HepG2 (cell line): ENCODE results near the gene OTOGL. TPM values are rescaled to one million over a fixed set of nuclear protein-coding genes. Genes with fewer than 3 reads are reported as not detected.

ENCODE experiments used
- ATAC-seq: fragments of 200-7000 bp; cut with Tn5 transposase; 3 replicates; pipeline ENCODE4 v1.9.1; 2020; ENCODE audit warnings: mild to moderate bottlenecking, moderate library complexity
- BruUV-seq: library from RNA; stranded (reverse); fragments of 400-500 nt; replicated peaks from 2 replicates; lab custom pipeline; 2021; lab: Mats Ljungman, UMichigan
- CTCF ChIA-PET: fragments of 300-600 bp; formaldehyde crosslinking; extraction: SDS; loops from one replicate; lab custom pipeline; 2021; ENCODE audit warnings: low total read pairs, inconsistent platforms, low intra/inter-chr PET ratio; lab: Yijun Ruan, JAX
- POLR2A ChIA-PET: fragments of 350-600 bp; sonication (Branson Sonifier 250); formaldehyde crosslinking; loops from one replicate; lab custom pipeline; 2020; ENCODE audit warnings: antibody characterized with exemption, inconsistent platforms; lab: Yijun Ruan, JAX
- DNase-seq: peaks from one replicate; pipeline ENCODE4 v3.0.0-alpha.2; 2015; ENCODE audit warnings: low spot score
- FAIRE-seq: peaks from 3 replicates; lab custom pipeline; 2011; peaks lifted over from hg19 to GRCh38; lab: Jason Lieb, UNC
- H2AFZ ChIP-seq: one replicate; pipeline ENCODE4 v1.6.1; 2011; ENCODE audit warnings: low read length, inconsistent platforms
- H3K27ac ChIP-seq: fragments of 300-600 bp; 3 replicates; pipeline ENCODE4 v1.8.0; 2011; ENCODE audit warnings: mixed run types, mild to moderate bottlenecking, mixed read lengths, low read length, inconsistent platforms; ENCODE audit not compliant: insufficient read depth; ENCODE audit errors: extremely low read length
- H3K27me3 ChIP-seq, 2 experiments: fragments of 200-600 bp in 1 of 2; 2 replicates in 1 of 2; 3 replicates in 1 of 2; pipeline versions ENCODE4 v1.6.0 to v1.8.0; 2011; ENCODE audit warnings: low read length in 2 of 2, mild to moderate bottlenecking in 2 of 2, moderate library complexity in 2 of 2, inconsistent platforms in 1 of 2; ENCODE audit not compliant: insufficient read depth in 2 of 2, control insufficient read depth in 1 of 2
- H3K36me3 ChIP-seq, 2 experiments: fragments of 200-600 bp in 1 of 2; replicated peaks in 1 of 2; 2 replicates in 1 of 2; 3 replicates in 1 of 2; pipeline versions ENCODE4 v1.5.1 to v1.8.0; 2011; ENCODE audit warnings: low read length in 2 of 2, inconsistent platforms in 1 of 2; ENCODE audit not compliant: insufficient read depth in 2 of 2, control insufficient read depth in 1 of 2
- H3K4me1 ChIP-seq: 2 replicates; pipeline ENCODE4 v1.5.1; 2012; ENCODE audit warnings: low read length, inconsistent platforms; ENCODE audit not compliant: insufficient read depth
- H3K4me2 ChIP-seq: 2 replicates; pipeline ENCODE4 v1.6.0; 2011; ENCODE audit warnings: low read depth, low read length, inconsistent platforms
- H3K4me3 ChIP-seq, 3 experiments: fragments of 200-600 bp in 1 of 3; sonication (generic), shearing (Covaris generic) in 1 of 3; replicated peaks in 1 of 3; 2 replicates each; pipeline ENCODE4 v1.5.1; 2011 to 2016; ENCODE audit warnings: low read length in 3 of 3, inconsistent platforms in 2 of 3, low read depth in 2 of 3, mild to moderate bottlenecking in 2 of 3, control low read depth in 1 of 3, mixed read lengths in 1 of 3; ENCODE audit not compliant: insufficient read depth in 1 of 3
- H3K79me2 ChIP-seq: one replicate; pipeline ENCODE4 v1.6.1; 2011; ENCODE audit warnings: low read length, inconsistent platforms; ENCODE audit not compliant: insufficient read depth
- H3K9ac ChIP-seq: 2 replicates; pipeline ENCODE4 v1.6.0; 2011; ENCODE audit warnings: mild to moderate bottlenecking, low read depth, low read length, inconsistent platforms; ENCODE audit not compliant: insufficient read depth
- H3K9me3 ChIP-seq: 2 replicates; pipeline ENCODE4 v1.5.1; 2012; ENCODE audit warnings: mild to moderate bottlenecking, low read length
- H4K20me1 ChIP-seq: 2 replicates; pipeline ENCODE4 v1.6.0; 2011; ENCODE audit warnings: inconsistent platforms, mild to moderate bottlenecking, low read length, moderate library complexity; ENCODE audit not compliant: insufficient read depth
- IRX3 ChIP-seq: sonication (generic); formaldehyde crosslinking; IDR thresholded peaks from 2 replicates; pipeline ENCODE4 v1.8.1; 2023; ENCODE audit warnings: mild to moderate bottlenecking, low read depth, missing genetic modification reagents, borderline replicate concordance
- MAFF ChIP-seq: IDR thresholded peaks from 2 replicates; pipeline ENCODE4 v1.6.1; 2011; ENCODE audit warnings: low read depth, low read length, improper control_type of control experiment
- MAFK ChIP-seq, 2 experiments: IDR thresholded peaks in 1 of 2; conservative IDR thresholded peaks in 1 of 2; 2 replicates each; pipeline ENCODE4 v1.6.1; 2011; ENCODE audit warnings: improper control_type of control experiment in 2 of 2, low read length in 2 of 2
- MLXIP ChIP-seq: sonication (generic); formaldehyde crosslinking; IDR thresholded peaks from 2 replicates; pipeline ENCODE4 v1.9.0; 2021; ENCODE audit warnings: missing genetic modification reagents, borderline replicate concordance
- MYC ChIP-seq: sonication (generic); formaldehyde crosslinking; IDR thresholded peaks from 2 replicates; pipeline ENCODE4 v1.9.0; 2021; ENCODE audit warnings: missing genetic modification reagents, borderline replicate concordance
- PITX1 ChIP-seq: sonication (generic); formaldehyde crosslinking; IDR thresholded peaks from 2 replicates; pipeline ENCODE4 v1.5.1; 2020; ENCODE audit warnings: mild to moderate bottlenecking, missing genetic modification reagents
- SP140L ChIP-seq: sonication (generic); formaldehyde crosslinking; IDR thresholded peaks from 2 replicates; pipeline ENCODE4 v1.4.0; 2020; ENCODE audit warnings: missing genetic modification reagents, borderline replicate concordance
- SP4 ChIP-seq: sonication (generic); formaldehyde crosslinking; IDR thresholded peaks from 2 replicates; pipeline ENCODE4 v1.8.1; 2023; ENCODE audit warnings: mild to moderate bottlenecking, missing genetic modification reagents
- TOPORS ChIP-seq: sonication (generic); formaldehyde crosslinking; IDR thresholded peaks from 2 replicates; pipeline ENCODE4 v1.8.0; 2023; ENCODE audit warnings: mild to moderate bottlenecking, missing genetic modification reagents
- WIZ ChIP-seq: sonication (generic); formaldehyde crosslinking; IDR thresholded peaks from 2 replicates; pipeline ENCODE4 v1.5.1; 2020; ENCODE audit warnings: mild to moderate bottlenecking, missing genetic modification reagents
- ZZZ3 ChIP-seq: sonication (generic); formaldehyde crosslinking; IDR thresholded peaks from 2 replicates; pipeline ENCODE4 v1.4.0; 2020; ENCODE audit warnings: missing genetic modification reagents, mild to moderate bottlenecking, borderline replicate concordance
- WGBS: methylation state at CpG from one replicate; pipeline ENCODE4 v1.1.6; 2017; ENCODE audit warnings: low lambda C conversion rate; 5-methylcytosine and 5-hydroxymethylcytosine counted together
- in situ Hi-C: cut with HindIII; loops from 2 replicates; pipeline ENCODE4 v1.10.0; 2017; ENCODE audit warnings: low pct_unique_long_range_greater_than_20kb; ENCODE audit not compliant: extremely low pct_ligation_motif_present
- intact Hi-C: fragments of 100-400 bp; cut with micrococcal nuclease; formaldehyde crosslinking; loops from one replicate; pipeline ENCODE4 v1.10.0; 2022; ENCODE audit not compliant: unreplicated experiment
- polyA plus RNA-seq, 8 experiments: library from polyadenylated mRNA; depleted of rRNA in 3 of 8; stranded (reverse) in 7 of 8; unstranded in 1 of 8; fragments of >200 nt; fragmentation: Illumina TruSeq in 4 of 8; extraction: Trizol in 4 of 8; gene quantifications; 2 replicates each; pipeline versions ENCODE4 v1.2.1 to v1.2.3, GENCODE V29; 2011 to 2016; ENCODE audit warnings: low read depth in 4 of 8, missing spikeins in 1 of 8, mixed read lengths in 1 of 8; ENCODE audit not compliant: insufficient read depth in 1 of 8
- total RNA-seq, 5 experiments: library from RNA; depleted of rRNA; stranded (reverse); fragments of >200 nt; fragmentation: Illumina TruSeq; extraction: Trizol; gene quantifications; 2 replicates each; pipeline ENCODE4 v1.2.3, GENCODE V29; 2016; ENCODE audit warnings: low read depth in 1 of 5
- TF ChIP-seq, protein P1 (sequence below): sonication (generic); formaldehyde crosslinking; IDR thresholded peaks from 2 replicates; pipeline ENCODE4 v1.9.0; 2022; ENCODE audit warnings: low read depth, missing genetic modification reagents
- TF ChIP-seq, protein P2 (sequence below): sonication (generic); formaldehyde crosslinking; conservative IDR thresholded peaks from 2 replicates; pipeline ENCODE4 v1.4.0; 2020; ENCODE audit warnings: missing genetic modification reagents

OTOGL gene
- total and polyA plus RNA-seq, 2 of the 13 experiments (the other 11 are each of a cell fraction or from before 2014, with no cell fraction given), result not detected

DNA sequence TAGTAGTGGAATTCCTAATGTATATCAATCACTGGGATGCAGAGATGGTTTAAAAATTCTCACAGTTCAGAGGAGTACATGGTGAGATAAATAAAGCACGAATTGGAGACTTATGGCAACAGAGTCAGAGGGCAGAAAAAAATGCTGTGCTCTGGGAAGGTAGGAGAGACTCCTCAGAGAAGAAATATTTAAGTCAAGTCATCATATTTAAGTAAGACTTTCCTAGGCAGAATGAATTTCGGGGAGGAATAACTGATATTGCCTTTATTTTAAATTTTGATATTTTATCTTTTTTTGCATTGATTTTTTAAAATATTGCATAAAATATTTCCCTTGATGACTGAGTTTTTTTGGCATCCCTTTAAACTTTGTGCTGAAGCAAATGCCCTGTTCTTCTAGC is 67.4 kb downstream of the OTOGL start:
- Histone ChIP-seq H3K4me2 (no peak overlapping the region), H3K27me3 (no peaks in the 10 kb centered on the region), H4K20me1 (no peaks in the 10 kb centered on the region), H3K4me1 (no peaks in the 10 kb centered on the region), H3K4me3 (no peak overlapping the region), H3K9me3 (no peaks in the 10 kb centered on the region), H3K36me3 (no peaks in the 10 kb centered on the region), H3K9ac (no peak overlapping the region), H2AFZ (no peak overlapping the region), H3K27ac (no peak overlapping the region), H3K79me2 (no peaks in the 10 kb centered on the region)
- no TSS peak for BruUV-seq
- ATAC-seq (no peak), FAIRE-seq (no peak), DNase-seq (no peak)
- in situ Hi-C loops, result no loop called here
- ChIA-PET POLR2A (no interaction called here), CTCF (no interaction called here)
- WGBS, result 0% methylated on average over 2 of the region's 2 CpGs
- peak; percentile 72 for TF ChIP-seq MAFF
- peak; percentile 59 to 74; a peak in 3 of 4 replicates for TF ChIP-seq MAFK (conservative IDR thresholded peaks at IDR 0.05 in 1 of 2, IDR thresholded peaks at IDR 0.05 in 1 of 2; ENCODE audit: low read length in 2 of 2)
- no peak for TF ChIP-seq PITX1
- no peak for TF ChIP-seq SP4 (CRISPR knock-in tag)
- intact Hi-C loops, result no loop called here

- H4K20me1 ChIP-seq, result no peaks in the 10 kb centered on the region
- in situ Hi-C loops (no loop called here), intact Hi-C loops (no loop called here)
- no peak for DNase-seq
- no peak for ATAC-seq
- no peak overlapping the region for H2AFZ ChIP-seq
- no peaks in the 10 kb centered on the region for H3K36me3 ChIP-seq
- no TSS peak for BruUV-seq
- no peaks in the 10 kb centered on the region for H3K27me3 ChIP-seq
- no peak overlapping the region for H3K4me3 ChIP-seq
- no peak for FAIRE-seq
- H3K9me3 ChIP-seq, result no peaks in the 10 kb centered on the region
- no peaks in the 10 kb centered on the region for H3K4me1 ChIP-seq
- CTCF ChIA-PET, result no interaction called here
- H3K4me2 ChIP-seq, result no peak overlapping the region
- no peak overlapping the region for H3K9ac ChIP-seq
- H3K79me2 ChIP-seq, result no peaks in the 10 kb centered on the region
- H3K27ac ChIP-seq, result no peak overlapping the region
- POLR2A ChIA-PET, result no interaction called here
- TF ChIP-seq IRX3 (no peak), MLXIP (CRISPR knock-in tag) (no peak), MYC (CRISPR knock-in tag) (no peak), TOPORS (CRISPR knock-in tag) (no peak), SP140L (CRISPR knock-in tag) (no peak), WIZ (CRISPR knock-in tag) (no peak), ZZZ3 (no peak)
- TF ChIP-seq, protein P1, sequence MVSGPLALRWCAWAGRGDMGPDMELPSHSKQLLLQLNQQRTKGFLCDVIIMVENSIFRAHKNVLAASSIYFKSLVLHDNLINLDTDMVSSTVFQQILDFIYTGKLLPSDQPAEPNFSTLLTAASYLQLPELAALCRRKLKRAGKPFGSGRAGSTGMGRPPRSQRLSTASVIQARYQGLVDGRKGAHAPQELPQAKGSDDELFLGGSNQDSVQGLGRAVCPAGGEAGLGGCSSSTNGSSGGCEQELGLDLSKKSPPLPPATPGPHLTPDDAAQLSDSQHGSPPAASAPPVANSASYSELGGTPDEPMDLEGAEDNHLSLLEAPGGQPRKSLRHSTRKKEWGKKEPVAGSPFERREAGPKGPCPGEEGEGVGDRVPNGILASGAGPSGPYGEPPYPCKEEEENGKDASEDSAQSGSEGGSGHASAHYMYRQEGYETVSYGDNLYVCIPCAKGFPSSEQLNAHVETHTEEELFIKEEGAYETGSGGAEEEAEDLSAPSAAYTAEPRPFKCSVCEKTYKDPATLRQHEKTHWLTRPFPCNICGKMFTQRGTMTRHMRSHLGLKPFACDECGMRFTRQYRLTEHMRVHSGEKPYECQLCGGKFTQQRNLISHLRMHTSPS (CRISPR knock-in tag), result no peak
- TF ChIP-seq, protein P2, sequence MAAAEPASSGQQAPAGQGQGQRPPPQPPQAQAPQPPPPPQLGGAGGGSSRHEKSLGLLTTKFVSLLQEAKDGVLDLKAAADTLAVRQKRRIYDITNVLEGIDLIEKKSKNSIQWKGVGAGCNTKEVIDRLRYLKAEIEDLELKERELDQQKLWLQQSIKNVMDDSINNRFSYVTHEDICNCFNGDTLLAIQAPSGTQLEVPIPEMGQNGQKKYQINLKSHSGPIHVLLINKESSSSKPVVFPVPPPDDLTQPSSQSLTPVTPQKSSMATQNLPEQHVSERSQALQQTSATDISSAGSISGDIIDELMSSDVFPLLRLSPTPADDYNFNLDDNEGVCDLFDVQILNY (CRISPR knock-in tag), result no peak
These were observed 69.6 kb downstream of the OTOGL start for GRCh38 chr12:80168936-80169335.
